8988T (cell line): ENCODE results near the gene C11orf21.

Source experiments
- DNase-seq: peaks from one replicate; pipeline ENCODE4 v3.0.0; 2011

Gene C11orf21

DNA sequence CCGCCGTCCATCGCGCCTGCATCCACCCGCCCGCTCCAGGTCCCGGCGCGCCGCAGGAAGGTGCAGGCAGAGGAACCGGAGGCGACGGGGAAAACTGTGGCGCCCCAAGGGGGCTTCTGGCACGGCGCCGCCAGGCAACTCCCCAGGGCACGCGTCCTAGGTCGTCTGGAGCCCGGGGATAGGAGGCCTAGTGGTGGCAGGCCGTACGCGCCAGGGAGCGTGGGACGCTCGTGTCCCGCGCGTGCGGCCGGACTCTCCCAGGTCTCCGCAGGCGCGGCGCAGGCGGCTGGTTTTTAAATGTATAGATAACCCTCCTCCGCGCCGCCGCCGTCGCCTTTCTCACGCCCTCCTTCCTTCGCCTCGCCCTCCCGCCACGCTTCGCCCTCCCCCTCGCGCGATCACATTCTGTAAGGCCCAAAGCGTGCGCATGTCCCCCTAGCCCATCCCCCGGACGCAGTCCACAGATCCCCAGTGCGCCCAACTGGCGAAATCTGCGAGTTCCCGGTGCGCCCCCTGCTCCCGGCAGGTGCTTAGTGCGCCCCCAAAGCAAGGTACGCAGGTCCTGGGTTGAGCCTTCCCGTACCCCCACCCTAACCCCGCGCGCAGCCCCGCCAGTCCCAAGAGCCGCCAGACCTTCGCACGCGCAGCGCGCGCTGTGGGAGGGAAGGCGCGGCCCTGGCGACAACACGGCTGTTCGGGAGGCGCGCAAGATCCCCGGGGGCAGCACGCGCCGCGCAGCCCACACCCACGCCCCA is 31.2 kb downstream of the C11orf21 start, which contains the start of gene ASCL2:
Gene ASCL2, minus strand, starts transcription at position 267 of the 755 bp plus-strand sequence. Its CDS starts 256 bp downstream, at position 11.
- no peak for DNase-seq

DNA sequence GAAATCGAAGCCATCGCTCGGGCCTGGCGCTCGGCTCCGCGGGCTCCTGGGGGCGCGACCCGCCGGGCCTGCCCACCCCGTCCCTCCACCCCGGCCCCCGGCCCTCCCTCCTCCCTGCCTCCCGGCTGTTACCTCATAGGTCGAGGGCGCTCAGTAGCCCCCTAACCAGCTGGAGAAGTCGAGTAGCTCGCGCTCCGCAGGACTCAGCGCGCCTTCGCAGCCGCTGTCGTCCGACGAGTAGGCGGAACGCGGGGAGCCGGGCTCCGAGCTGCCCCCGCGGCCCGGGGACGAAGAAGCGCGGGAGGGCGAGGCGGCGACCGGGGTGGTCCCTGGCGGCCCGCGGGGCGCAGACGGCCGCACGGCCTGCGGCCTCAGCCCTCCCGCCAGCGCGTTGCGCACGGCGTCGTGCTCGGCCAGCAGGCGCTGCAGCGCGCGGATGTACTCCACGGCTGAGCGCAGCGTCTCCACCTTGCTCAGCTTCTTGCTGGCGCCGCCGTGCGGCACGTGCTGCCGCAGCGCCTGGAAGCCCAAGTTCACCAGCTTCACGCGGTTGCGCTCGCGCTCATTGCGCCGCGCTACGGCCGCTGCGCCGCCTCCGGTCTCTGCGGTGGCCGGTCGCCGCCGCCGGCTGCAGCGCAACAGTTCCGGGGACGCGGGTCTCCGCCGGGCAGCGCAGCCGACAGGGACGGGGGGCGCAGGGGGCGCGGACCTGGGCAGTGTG is 32.0 kb downstream of the C11orf21 start:
- no peak for DNase-seq

DNA sequence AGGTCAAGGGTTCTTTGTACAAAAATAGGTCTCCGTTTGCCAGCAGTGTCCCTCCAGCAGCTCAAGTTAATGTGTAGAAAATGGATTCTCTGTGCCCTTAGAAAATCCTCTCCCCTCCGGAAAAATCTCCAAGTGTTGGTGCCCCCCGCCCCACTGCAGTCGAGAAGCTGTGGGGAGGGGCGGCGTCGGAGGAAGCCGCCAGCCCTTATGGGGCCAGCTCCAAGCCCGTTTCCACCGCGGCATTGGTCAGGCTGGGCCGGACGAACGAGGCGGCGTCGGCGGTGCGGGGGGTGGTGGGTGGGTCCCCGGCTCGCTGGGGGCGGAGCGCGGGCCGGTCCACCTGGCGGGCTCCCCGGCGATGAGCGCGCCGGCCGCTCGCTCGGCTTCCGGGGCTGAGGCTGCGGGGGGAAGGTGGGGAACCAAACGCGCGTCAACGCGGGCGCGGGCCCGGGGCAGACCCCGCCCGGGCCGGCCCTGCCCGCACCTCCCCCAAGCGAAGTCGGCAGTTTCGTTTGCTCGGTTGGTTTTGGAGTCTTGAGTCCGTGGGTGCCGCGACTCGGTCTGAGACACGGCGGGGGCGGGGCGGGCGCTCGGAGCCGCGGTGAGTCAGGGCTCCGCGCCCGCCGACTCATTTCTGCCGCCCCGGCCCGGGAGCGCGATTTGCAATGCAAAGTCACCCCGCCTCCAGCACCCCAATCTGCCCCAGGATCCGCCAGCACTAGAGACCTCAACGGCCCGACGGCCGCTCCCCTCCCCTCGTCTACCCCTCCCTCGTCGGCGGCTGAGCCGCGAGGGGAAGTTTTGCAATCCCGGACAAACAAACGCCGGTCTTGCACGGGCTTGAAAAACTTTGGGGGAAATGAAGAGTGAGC is 32.8 kb downstream of the C11orf21 start:
- DNase-seq, result peak; percentile 91

DNA sequence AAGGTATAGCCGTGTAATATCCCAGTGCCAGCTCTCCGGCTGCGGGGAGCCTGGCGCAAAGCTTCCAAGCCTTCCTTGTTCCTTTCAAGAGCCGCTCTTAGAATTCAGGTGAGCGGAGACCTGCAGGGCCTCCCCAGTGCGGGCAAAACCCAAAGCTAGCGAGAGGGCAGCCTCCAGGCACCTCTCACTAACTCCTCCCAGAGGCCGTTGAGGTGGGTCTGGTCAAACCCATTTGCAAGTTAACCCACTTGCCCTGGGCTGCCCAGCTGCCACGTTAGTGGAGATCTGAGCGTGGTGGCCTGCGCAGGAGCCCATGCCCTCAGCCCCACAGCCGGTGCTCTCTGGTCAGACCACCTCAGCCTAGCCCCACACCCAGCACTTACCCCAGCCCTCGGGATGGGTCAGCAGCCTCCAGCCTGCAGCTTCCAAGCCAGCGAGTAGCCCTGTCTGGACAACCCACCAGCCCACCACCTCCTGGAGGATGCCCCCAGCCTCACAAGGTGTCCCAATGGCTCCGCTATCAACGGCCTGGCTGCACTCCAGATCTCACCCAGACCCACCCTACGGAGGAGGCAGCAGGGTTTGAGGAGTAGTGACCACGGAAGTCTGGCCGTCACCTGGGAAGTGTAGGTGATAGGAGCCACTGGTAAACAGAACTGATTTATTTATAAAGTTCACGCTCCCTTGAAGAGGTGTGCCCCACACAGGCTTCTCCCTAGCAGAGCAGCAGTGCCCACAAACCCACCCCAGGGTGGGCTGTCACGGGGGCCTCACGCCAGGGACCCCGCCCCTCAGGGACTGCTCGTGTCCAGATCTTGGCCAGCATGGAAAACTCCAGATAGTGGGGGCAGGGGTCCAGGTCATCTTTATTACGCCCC is 33.6 kb downstream of the C11orf21 start:
- peak; percentile 46 for DNase-seq

DNA sequence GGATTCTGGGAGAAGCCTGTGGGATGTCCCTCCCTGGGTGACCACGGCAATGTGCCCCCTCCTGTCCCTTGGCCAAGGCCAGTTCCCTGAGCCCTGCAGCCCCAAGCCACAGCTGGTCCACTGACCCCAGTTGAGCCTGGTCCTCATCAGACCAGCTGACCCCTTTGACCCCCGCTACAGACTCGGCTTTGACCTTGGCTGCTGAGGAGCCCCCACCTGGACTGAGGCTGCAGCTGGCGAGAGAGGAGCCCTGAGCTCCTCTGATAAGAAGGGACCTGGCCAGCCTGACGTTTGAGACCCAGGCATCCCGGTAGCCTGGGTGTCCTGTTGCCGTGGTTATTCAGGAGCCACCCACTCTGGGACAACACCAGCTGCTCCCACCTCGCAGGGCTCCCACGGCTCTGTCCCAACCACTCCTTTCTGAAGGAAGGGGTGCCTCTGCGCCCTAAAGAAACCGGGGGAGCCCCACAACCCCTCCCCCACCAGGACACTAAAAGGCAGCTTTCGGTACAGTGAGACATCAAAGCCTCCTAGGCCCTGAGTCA is 34.3 kb downstream of the C11orf21 start:
- peak; percentile 46 for DNase-seq

DNA sequence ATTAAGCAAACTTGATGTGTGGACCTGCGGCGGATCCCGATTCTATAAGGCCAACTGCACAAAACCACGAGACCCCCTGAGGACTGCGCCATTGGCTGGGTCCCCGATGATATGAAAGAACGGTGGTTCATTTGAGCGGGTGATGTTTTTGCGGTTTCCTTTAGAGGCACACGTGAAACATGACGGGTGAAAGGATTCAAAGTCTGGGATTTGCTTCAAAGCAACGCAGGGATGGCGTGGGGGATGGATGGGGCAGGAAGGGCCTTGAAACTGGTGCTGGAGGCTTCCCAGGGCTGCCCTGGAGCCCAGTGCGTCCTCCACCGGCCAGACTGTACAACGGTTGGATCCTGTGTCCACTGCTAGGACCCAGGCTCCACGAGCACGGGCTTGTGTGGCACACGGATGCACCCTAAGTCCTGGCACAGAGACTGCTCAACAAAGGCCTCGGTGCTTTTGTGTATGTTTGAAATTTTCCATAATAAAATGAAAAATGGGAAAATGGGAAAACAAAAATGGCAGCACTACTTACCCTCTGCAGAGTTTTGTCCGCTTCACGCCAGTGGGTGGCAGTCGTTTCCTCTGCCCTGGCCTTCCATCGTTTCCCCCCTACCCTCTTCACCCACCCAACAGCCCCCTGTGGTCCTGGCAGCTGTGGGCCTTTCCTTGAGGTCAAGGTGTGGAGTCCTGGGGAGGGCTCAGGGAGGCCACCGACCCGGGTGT is 35.0 kb downstream of the C11orf21 start:
- no peak for DNase-seq

DNA sequence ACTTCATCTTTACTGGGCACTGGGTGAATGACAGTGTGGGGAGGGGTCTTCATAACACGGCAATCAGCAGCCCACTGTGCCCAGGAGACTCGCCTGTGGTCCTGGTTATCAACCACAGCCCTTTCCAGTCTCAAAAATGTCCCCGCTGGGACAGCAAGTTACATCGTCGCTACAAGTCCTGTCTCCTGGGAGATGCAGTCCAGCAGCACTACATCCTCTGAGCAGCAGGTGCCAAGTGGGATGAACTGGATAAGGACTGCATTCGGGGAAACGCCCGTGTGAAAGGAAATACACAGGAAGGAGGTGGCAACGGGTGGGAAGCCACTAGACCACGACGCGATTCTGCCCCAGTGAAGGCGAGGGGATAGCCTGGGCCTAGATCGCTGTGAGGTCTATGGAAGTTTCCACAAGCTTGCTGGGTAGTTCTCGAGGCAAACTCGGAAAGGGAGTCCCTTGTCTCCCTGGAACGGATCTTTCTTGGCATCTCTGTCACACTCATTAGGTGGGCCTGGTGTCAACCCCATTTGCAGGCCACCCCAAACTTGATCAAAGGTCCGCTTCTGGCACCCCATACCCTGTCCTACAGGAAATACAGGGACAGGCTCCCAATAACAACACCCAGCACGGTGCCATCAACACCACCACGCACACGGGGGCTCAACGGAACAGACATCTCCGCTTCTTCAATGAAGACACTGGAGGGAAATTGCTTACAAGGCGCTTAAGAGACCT is 35.7 kb downstream of the C11orf21 start:
- peak; percentile 42 for DNase-seq

DNA sequence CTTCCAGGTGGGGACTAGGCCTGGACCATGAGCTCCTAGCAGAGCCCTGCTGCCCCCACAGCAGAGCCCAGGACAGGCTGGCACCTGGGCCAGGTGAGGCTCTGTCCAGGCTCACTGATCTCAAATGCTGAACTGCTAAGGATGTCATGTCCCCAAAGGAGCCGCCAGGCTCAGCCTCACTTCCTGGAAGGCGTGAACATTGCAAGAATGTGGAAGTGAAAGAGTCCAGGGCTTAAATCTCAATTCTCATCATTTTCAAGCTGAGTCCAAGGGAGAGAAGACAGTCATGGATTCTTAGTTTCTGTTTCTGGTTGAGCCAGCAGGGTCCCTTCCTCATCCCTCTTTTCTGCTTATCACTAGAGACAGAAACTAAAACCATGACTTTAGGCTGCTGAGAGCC is 36.3 kb downstream of the C11orf21 start:
- no peak for DNase-seq

DNA sequence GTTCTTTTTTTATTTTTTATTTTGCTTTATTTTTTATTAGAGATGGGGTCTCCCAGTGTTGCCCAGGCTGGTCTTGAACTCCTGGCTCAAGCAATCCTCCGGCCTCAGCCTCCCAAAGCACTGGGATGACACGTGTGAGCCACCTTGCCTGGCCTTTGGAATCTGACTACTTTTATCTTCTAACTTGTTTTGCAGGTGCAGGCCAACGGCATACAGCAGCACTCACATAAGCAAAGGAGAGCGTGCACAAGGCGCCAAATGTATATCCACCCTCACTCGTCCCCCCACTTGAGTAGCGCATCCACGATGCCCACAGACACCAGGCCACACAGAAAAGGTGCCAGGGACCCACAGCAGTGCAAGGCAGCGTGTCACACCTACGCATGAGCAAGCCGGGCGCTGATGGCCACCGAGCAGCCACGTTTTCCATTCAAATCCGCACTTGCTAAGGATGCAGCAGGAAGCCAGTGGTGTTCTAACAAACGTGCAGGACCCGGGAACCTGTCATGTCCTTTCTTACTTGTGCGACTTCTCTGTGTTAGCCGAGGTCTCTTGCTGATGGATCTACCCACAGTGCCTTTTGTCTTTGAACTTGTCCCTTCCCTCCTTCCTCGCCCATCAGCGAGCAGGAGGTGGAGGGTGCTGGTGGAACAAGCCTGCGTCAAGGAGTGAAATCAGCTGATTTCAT is 37.2 kb downstream of the C11orf21 start:
- DNase-seq, result no peak

DNA sequence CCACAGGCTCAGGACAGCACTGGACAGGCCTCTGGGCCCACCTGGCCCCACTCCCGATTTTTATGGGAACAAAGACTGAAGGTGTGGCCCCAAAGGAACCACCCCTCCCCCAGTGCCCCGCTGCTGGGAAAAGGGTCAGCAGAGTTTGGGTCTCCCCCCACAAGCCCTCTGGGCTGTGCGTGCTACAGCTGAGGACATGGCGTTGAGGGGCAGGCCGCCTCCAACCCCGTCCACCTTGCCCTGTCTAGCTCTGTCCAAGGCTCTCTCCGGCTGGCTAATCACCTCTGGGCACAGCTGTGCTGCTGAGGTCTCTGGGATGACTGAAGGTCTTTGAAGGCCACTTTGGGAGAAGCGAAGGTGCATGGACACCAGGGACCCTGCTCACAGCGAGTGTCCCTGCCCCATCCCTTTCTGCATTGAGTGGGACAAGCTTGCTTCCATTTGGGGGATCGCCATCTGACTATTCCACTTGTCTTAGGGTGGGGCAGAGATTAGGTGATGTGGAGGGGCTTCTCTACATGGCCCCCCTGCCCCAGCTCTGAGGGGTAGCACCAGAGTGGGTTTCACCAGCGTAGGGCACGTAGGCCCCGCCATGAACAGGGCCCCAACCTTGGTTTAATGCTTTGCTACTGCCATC is 37.9 kb downstream of the C11orf21 start:
- DNase-seq, result no peak

DNA sequence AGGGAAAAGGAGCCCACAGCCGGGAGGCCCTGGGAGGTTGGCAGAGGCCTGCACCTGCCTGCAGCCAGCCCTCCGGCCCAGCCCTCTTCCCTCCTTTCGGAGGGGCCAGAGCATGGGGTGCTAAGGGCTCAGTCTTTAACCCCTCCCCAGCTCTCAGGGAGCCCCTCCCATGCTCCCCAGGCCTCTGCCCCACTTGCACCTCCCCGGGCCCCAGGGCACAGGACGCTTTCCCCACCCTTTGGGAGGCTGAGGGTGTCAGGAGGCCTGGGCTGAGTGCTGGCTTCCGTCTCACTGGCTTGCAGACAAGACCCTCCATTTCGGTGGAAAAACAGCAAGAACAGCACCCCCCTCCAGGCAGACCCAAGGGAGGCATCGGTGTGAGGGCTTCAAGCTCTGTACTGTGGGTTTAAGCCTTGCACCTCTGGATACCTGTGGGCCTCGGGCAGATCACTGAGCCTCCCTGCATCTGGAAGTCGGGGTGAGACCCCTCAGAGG is 38.6 kb downstream of the C11orf21 start:
- DNase-seq, result no peak

DNA sequence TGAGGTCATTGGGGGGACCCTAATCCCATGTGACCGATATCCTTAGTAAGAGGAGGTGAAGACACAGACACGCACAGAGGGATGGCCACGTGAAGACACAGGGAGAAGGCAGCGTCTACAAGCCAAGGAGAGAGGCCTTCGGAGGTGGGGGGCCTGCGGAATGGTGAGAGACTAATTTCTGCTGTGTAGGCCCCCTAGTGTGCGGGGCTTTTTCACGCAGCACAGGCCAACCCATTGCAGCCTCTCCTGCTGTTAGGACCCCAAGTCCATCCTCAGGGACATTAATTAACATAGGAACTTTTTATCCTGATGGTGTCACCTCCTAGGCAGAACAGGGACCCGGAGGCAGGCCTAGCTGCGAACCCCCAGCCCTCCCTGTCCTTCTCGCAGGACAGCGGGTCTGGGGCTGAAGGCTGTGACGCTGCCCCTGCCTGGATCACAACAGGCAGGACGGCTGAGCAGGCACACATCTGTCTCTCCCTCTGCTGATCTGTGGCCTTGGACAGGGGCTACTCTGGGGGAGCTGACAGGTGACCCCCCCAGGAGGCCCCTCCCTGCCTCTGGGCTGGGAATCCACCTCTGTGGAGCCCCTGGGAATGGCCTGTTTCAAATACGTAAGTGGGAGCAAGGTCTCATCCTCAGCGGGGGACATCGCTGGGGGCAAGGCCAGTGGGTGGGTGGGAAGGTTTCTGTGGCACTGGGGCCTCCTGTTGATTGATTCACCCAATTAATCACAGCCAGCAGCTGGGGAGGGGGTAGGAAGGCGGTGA is 39.2 kb downstream of the C11orf21 start:
- DNase-seq, result no peak

DNA sequence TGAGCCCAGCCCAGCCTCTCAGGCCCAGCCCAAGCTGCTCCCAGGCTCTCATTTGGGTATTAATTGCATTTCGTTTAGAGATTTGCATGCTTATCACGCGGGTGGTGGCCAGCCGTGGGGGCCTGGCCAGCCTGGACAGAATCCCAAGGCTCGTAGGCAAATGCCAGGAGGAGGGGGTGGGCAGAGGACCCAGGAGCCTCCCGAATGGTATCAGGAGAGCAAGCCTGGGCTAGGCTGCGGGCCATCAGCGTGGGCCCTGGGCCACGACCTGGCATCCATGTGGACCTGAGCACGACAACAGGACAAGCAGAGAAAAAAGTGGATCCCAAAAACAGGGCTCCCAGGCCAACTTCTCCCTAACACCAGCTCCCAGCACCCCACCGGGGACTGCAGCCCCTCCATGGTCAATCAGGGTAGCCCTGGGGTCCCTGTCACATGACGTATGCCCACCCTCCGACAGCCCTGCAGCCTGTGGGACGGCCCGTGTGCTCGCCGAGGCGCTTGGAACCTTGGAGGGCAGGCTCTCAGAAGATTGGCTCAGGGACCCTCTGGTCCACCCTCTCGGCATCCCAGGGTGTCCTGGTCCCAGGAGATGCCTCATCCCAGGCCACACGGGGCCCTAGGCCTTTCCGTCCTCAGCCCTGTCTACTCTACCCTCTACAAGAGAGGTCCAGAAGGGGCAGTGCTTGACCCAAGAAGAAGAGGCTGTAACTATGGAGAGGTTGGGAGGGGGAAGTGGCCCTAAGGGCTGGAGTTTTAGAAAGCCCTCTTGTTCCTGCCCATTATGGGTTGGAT is 40.1 kb downstream of the C11orf21 start:
- DNase-seq, result no peak

DNA sequence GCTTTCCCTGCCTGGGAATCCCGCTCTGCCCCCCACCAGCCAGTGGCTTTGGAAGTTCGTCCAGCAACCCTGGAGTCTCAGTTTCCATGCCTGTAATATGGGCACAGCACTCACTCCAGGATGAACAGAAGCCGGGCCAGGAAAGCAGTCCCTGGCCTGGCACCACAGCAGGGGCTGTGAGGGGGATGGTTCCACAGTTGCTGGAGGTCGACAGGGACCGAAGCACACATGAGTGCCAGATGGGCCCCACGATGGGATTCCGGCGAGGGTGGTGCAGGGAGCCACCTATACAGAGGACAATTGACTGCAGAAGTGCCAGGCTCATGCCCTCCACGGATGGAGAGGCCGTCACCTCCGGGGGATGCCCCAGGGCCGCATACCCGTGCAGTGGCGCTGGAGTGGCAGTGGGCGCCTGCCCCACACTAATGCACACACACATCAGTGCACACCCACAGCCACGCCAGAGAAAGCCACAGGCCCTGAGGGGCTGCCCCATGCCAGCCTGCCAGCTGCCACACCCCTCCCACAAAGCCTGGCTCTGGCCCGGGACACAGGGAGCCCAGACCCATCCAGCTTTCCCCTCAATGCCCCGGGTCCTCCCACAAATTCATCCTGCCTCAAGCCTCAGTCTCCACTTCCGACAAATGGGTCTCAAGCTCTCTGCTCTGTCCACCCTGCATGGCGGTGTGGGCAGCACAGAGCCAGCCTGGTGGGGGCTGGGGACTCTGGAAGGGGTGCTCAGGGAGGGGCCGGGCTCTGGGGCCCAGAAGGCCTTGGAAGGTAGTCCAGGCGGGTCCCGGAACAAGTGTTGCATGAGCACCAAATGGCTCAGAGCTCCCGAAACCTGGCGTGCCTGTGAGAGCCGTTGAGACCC is 41.0 kb downstream of the C11orf21 start:
- DNase-seq, result no peak

DNA sequence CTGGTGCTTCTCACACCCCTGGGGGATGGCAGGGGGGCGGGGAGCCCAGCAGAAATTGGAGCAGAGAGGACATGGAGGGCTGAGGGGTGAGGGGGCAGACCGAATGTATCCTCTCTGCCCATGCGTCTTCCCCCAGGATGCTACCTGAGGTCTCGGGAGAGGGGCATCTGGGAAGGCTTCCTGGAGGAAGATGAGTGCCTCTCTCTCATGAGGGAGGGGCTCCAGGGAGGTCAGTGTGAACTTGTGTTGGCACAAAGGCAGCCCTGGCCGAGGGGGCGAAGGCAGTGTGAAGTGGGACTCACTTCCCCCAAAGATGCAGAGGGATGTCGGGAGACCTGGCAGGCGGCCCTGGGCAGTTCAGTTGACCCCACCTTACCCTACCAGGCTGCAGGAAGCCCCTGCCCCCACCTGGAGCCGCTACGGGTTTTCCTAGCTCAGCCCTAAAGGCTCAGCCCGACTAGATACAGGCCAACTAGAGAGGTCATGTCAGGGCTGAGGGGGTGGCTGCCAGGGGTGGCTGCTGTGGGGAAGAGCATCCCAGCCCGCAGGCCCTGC is 41.7 kb downstream of the C11orf21 start:
- no peak for DNase-seq

DNA sequence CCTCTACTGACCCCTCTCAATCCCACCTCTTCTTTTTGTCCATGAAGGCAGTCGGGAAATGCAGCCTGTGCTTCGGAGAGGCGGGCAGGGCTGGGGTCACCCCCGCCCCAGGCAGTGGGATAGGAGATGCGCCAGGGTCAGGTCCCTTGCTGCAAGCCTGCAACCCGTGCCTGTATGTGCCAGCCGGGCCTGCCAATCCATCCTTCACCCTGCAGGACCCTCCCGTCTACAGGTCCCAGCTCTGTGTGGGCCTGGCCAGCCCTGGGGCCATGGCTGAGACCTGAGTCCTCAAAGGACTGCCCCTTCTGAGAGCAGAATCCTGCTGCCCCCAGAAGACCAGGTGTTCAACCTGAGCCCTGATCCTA is 42.3 kb downstream of the C11orf21 start:
- no peak for DNase-seq
